Measurements from ENCODE around the gene BLVRA. TPM values are rescaled to one million over a fixed set of nuclear protein-coding genes. Genes with fewer than 3 reads are reported as not detected.
A peak's percentile ranks its signal among the peaks of the same experiment; 100 is the strongest.
"Not testable (repeated sequence)": the region's sequence is repeated elsewhere in the genome, so short reads cannot be mapped to it uniquely, and the experiment has no call there.

The BLVRA gene
- total RNA-seq, 1 donor from 2014 or later, result 65.6 TPM

- no peak overlapping the region for H3K4me3 ChIP-seq
- intact Hi-C loops (cut with DNase I), result no loop called here
- no peak overlapping the region for H3K27ac ChIP-seq
- no peak for DNase-seq (ENCODE audit: extremely low spot score in 2 of 2)
- H3K9me3 ChIP-seq, result no peaks in the 10 kb centered on the region
- no peaks in the 10 kb centered on the region for H3K4me1 ChIP-seq
- H3K27me3 ChIP-seq, result no peaks in the 10 kb centered on the region
- TF ChIP-seq CTCF (IDR thresholded peaks at IDR 0.05) (no peak), POLR2AphosphoS5 (IDR thresholded peaks at IDR 0.05; ENCODE audit: insufficient read depth in 1 of 2, low read depth in 1 of 2) (no peak), POLR2A (IDR thresholded peaks at IDR 0.05) (no peak)
- no peaks in the 10 kb centered on the region for H3K36me3 ChIP-seq
Measured at GRCh38 chr7:43825391-43825808, 66.9 kb downstream of the BLVRA start.

- H3K36me3 ChIP-seq; H3K4me1 ChIP-seq; H3K27ac ChIP-seq; DNase-seq (ENCODE audit: extremely low spot score in 2 of 2); H3K27me3 ChIP-seq; H3K4me3 ChIP-seq; H3K9me3 ChIP-seq: not testable (repeated sequence)
- intact Hi-C loops (cut with DNase I), result loop anchor here (10.0 kb wide), 1 partner anchor 246 kb away; the partner anchor contains the start of gene STK17A
Measured at GRCh38 chr7:43830917-43831316, 72.4 kb downstream of the BLVRA start.

- no peaks in the 10 kb centered on the region for H3K4me1 ChIP-seq
- no peak overlapping the region for H3K27ac ChIP-seq
- intact Hi-C loops (cut with DNase I), result loop anchor here (10.0 kb wide), 1 partner anchor 250 kb away; the partner anchor contains the start of gene STK17A
- no peaks in the 10 kb centered on the region for H3K27me3 ChIP-seq
- no peak for DNase-seq (ENCODE audit: extremely low spot score in 2 of 2)
- no peaks in the 10 kb centered on the region for H3K9me3 ChIP-seq
- H3K36me3 ChIP-seq, result no peaks in the 10 kb centered on the region
- H3K4me3 ChIP-seq, result peak overlapping the region in 1 of 2 donors; percentile 9
- no peak for TF ChIP-seq POLR2AphosphoS5 (IDR thresholded peaks at IDR 0.05; ENCODE audit: insufficient read depth in 1 of 2, low read depth in 1 of 2)
Measured at GRCh38 chr7:43834463-43835251, 76.2 kb downstream of the BLVRA start.

GRCh38 chr7:43838201-43838658 is 79.8 kb downstream of the BLVRA start:
- DNase-seq (ENCODE audit: extremely low spot score in 2 of 2), result no peak
- no peaks in the 10 kb centered on the region for H3K4me1 ChIP-seq
- no peaks in the 10 kb centered on the region for H3K9me3 ChIP-seq
- no peak overlapping the region for H3K27ac ChIP-seq
- intact Hi-C loops (cut with DNase I), result loop anchor here (10.0 kb wide), 1 partner anchor 253 kb away; the partner anchor contains the start of gene STK17A
- H3K4me3 ChIP-seq, result no peak overlapping the region
- no peak for TF ChIP-seq POLR2A (IDR thresholded peaks at IDR 0.05)
- TF ChIP-seq POLR2AphosphoS5 (IDR thresholded peaks at IDR 0.05; ENCODE audit: insufficient read depth in 1 of 2, low read depth in 1 of 2), result no peak
- no peak for TF ChIP-seq CTCF (IDR thresholded peaks at IDR 0.05)
- H3K36me3 ChIP-seq, result no peaks in the 10 kb centered on the region
- no peaks in the 10 kb centered on the region for H3K27me3 ChIP-seq

- H3K36me3 ChIP-seq, result no peaks in the 10 kb centered on the region
- DNase-seq (ENCODE audit: extremely low spot score in 2 of 2), result no peak
- H3K4me3 ChIP-seq, result no peak overlapping the region
- intact Hi-C loops (cut with DNase I), result no loop called here
- H3K4me1 ChIP-seq, result no peaks in the 10 kb centered on the region
- H3K27me3 ChIP-seq, result no peaks in the 10 kb centered on the region
- no peaks in the 10 kb centered on the region for H3K9me3 ChIP-seq
- no peak overlapping the region for H3K27ac ChIP-seq
- TF ChIP-seq POLR2A (IDR thresholded peaks at IDR 0.05) (no peak), CTCF (IDR thresholded peaks at IDR 0.05) (no peak)
Measured at GRCh38 chr7:43843296-43843695, 84.8 kb downstream of the BLVRA start.

GRCh38 chr7:43844257-43844656 is 85.8 kb downstream of the BLVRA start:
- TF ChIP-seq POLR2A (IDR thresholded peaks at IDR 0.05), result no peak
- no peak for TF ChIP-seq CTCF (IDR thresholded peaks at IDR 0.05)
- no peaks in the 10 kb centered on the region for H3K36me3 ChIP-seq
- no peak overlapping the region for H3K4me3 ChIP-seq
- H3K4me1 ChIP-seq, result no peaks in the 10 kb centered on the region
- no peaks in the 10 kb centered on the region for H3K27me3 ChIP-seq
- no peak for DNase-seq (ENCODE audit: extremely low spot score in 2 of 2)
- H3K9me3 ChIP-seq, result no peaks in the 10 kb centered on the region
- H3K27ac ChIP-seq, result no peak overlapping the region
- intact Hi-C loops (cut with DNase I), result no loop called here
